GM12878 (cell line): Measurements from ENCODE around the gene PTH2R. TPM values are rescaled to one million over a fixed set of nuclear protein-coding genes. Genes with fewer than 3 reads are reported as not detected.

Experiments used
- ATAC-seq: fragments of 200-7000 bp; cut with Tn5 transposase; 3 replicates; pipeline ENCODE4 v1.9.1; 2020; ENCODE audit warnings: mild to moderate bottlenecking, moderate library complexity
- BruUV-seq: library from RNA; stranded (reverse); fragments of 400-500 nt; replicated peaks from 2 replicates; lab custom pipeline; 2021; lab: Mats Ljungman, UMichigan
- CTCF ChIA-PET: fragments of 300-600 bp; sonication (Branson Sonifier 250); formaldehyde crosslinking; extraction: SDS; loops from one replicate; lab custom pipeline; 2021; ENCODE audit warnings: inconsistent platforms; lab: Yijun Ruan, JAX
- POLR2A ChIA-PET: fragments of 350-600 bp; formaldehyde crosslinking; extraction: SDS; loops from one replicate; lab custom pipeline; 2021; ENCODE audit warnings: inconsistent platforms; lab: Charles Lee
- RAD21 ChIA-PET: fragments of 300-600 bp; sonication (Branson Sonifier 250); formaldehyde crosslinking; loops from one replicate; lab custom pipeline; 2023; ENCODE audit warnings: antibody characterized with exemption; ENCODE audit not compliant: unreplicated experiment; lab: Charles Lee
- SMC1A ChIA-PET: fragments of 300-600 bp; sonication (Branson Sonifier 250); formaldehyde crosslinking; loops from one replicate; lab custom pipeline; 2023; ENCODE audit not compliant: unreplicated experiment, uncharacterized antibody; lab: Charles Lee
- DNase-seq: peaks from one replicate; pipeline ENCODE4 v3.0.0-alpha.2; 2011; ENCODE audit warnings: low read depth, low spot score
- FAIRE-seq: peaks from 3 replicates; lab custom pipeline; 2011; peaks lifted over from hg19 to GRCh38; lab: Jason Lieb, UNC
- H2AFZ ChIP-seq: 2 replicates; pipeline ENCODE4 v1.6.0; 2011; ENCODE audit warnings: low read depth, low read length, control low read depth; ENCODE audit not compliant: control insufficient read depth
- H3K27ac ChIP-seq: 2 replicates; pipeline ENCODE4 v1.5.1; 2011; ENCODE audit warnings: control low read depth; ENCODE audit not compliant: control insufficient read depth, insufficient read depth
- H3K27me3 ChIP-seq, 2 experiments: replicated peaks in 1 of 2; 2 replicates each; pipeline versions ENCODE4 v1.6.0 to v1.6.1; 2011; ENCODE audit warnings: low read length in 1 of 2; ENCODE audit not compliant: control insufficient read depth in 2 of 2, insufficient read depth in 2 of 2
- H3K36me3 ChIP-seq, 2 experiments: 2 replicates each; pipeline ENCODE4 v1.5.1; 2011; ENCODE audit warnings: low read length in 1 of 2; ENCODE audit not compliant: control insufficient read depth in 2 of 2, insufficient read depth in 2 of 2
- H3K4me1 ChIP-seq: 2 replicates; pipeline ENCODE4 v1.6.1; 2011; ENCODE audit warnings: mild to moderate bottlenecking, low read length, moderate library complexity, mixed read lengths; ENCODE audit not compliant: control insufficient read depth, insufficient read depth
- H3K4me2 ChIP-seq: 2 replicates; pipeline ENCODE4 v1.6.0; 2011; ENCODE audit warnings: control low read depth; ENCODE audit not compliant: control insufficient read depth, insufficient read depth
- H3K4me3 ChIP-seq: fragments of 200-600 bp; sonication (generic); 2 replicates; pipeline ENCODE4 v1.5.1; 2016
- H3K79me2 ChIP-seq: 2 replicates; pipeline ENCODE4 v1.6.0; 2011; ENCODE audit warnings: low read length; ENCODE audit not compliant: control insufficient read depth, insufficient read depth
- H3K9ac ChIP-seq: 2 replicates; pipeline ENCODE4 v1.8.0; 2011; ENCODE audit warnings: low read length, control low read depth, mixed read lengths; ENCODE audit not compliant: control insufficient read depth, insufficient read depth
- H3K9me3 ChIP-seq: replicated peaks from 3 replicates; pipeline ENCODE4 v1.5.1; 2011; ENCODE audit warnings: mild to moderate bottlenecking, low read length; ENCODE audit not compliant: control insufficient read depth, insufficient read depth
- H4K20me1 ChIP-seq: 2 replicates; pipeline ENCODE4 v1.6.0; 2011; ENCODE audit not compliant: control insufficient read depth, insufficient read depth
- BCL11A ChIP-seq: IDR thresholded peaks from 2 replicates; pipeline ENCODE4 v1.6.1; 2011; ENCODE audit warnings: low read depth, low read length
- CBX3 ChIP-seq: fragments of 200-600 bp; sonication (generic); IDR thresholded peaks from 2 replicates; pipeline ENCODE4 v1.6.1; 2016; ENCODE audit warnings: low read depth, borderline replicate concordance
- ETV6 ChIP-seq, 2 experiments: fragments of 450-650 bp in 1 of 2; IDR thresholded peaks in 1 of 2; conservative IDR thresholded peaks in 1 of 2; 2 replicates each; pipeline ENCODE4 v1.6.1; 2014; ENCODE audit warnings: antibody characterized with exemption in 1 of 2, borderline replicate concordance in 1 of 2, low read depth in 1 of 2, mild to moderate bottlenecking in 1 of 2, moderate library complexity in 1 of 2
- IKZF1 ChIP-seq: fragments of 450-650 bp; conservative IDR thresholded peaks from 2 replicates; pipeline ENCODE4 v1.6.1; 2017; ENCODE audit warnings: antibody characterized with exemption, mild to moderate bottlenecking
- MTA2 ChIP-seq: fragments of 450-650 bp; IDR thresholded peaks from 2 replicates; pipeline ENCODE4 v1.6.1; 2016; ENCODE audit warnings: low read depth, mild to moderate bottlenecking, moderate library complexity
- NFXL1 ChIP-seq: fragments of 450-650 bp; IDR thresholded peaks from 2 replicates; pipeline ENCODE4 v1.6.1; 2017; ENCODE audit warnings: antibody characterized with exemption, mild to moderate bottlenecking, borderline replicate concordance
- NR2C1 ChIP-seq: fragments of 450-650 bp; IDR thresholded peaks from 2 replicates; pipeline ENCODE4 v1.6.1; 2017; ENCODE audit warnings: antibody characterized with exemption, mild to moderate bottlenecking, moderate library complexity
- POLR2AphosphoS2 ChIP-seq: IDR thresholded peaks from 2 replicates; pipeline ENCODE4 v1.6.1; 2011; ENCODE audit warnings: low read depth, mild to moderate bottlenecking, low read length, improper control_type of control experiment, moderate library complexity
- SMC3 ChIP-seq: IDR thresholded peaks from 2 replicates; pipeline ENCODE4 v1.6.1; 2011; ENCODE audit warnings: low read length, improper control_type of control experiment, borderline replicate concordance
- SPI1 ChIP-seq: IDR thresholded peaks from 2 replicates; pipeline ENCODE4 v1.6.1; 2011; ENCODE audit warnings: low read depth, mild to moderate bottlenecking, low read length, moderate library complexity, borderline replicate concordance; ENCODE audit not compliant: insufficient read depth
- SREBF2 ChIP-seq: IDR thresholded peaks from 2 replicates; pipeline ENCODE4 v1.6.1; 2012; ENCODE audit warnings: mild to moderate bottlenecking, low read length
- TBL1XR1 ChIP-seq: IDR thresholded peaks from 2 replicates; pipeline ENCODE4 v1.6.1; 2012; ENCODE audit warnings: low read depth, low read length, improper control_type of control experiment
- TCF3 ChIP-seq: IDR thresholded peaks from 2 replicates; pipeline ENCODE4 v1.6.1; 2012; ENCODE audit warnings: low read depth, mild to moderate bottlenecking, low read length, borderline replicate concordance; ENCODE audit not compliant: insufficient read depth
- WRNIP1 ChIP-seq: IDR thresholded peaks from 2 replicates; pipeline ENCODE4 v1.6.1; 2011; ENCODE audit warnings: low read depth, low read length, improper control_type of control experiment, borderline replicate concordance
- ZBED1 ChIP-seq: IDR thresholded peaks from 2 replicates; pipeline ENCODE4 v1.6.1; 2016; ENCODE audit warnings: borderline replicate concordance
- ZNF207 ChIP-seq: fragments of 450-650 bp; IDR thresholded peaks from 2 replicates; pipeline ENCODE4 v1.6.1; 2014; ENCODE audit warnings: antibody characterized with exemption, mild to moderate bottlenecking, borderline replicate concordance
- WGBS: methylation state at CpG from one replicate; pipeline ENCODE4 v1.1.6; 2016; ENCODE audit warnings: low lambda C conversion rate; ENCODE audit not compliant: insufficient replicate concordance, insufficient coverage; ENCODE audit errors: missing lambda C conversion rate; 5-methylcytosine and 5-hydroxymethylcytosine counted together
- in situ Hi-C: fragments of 300-500 bp; cut with MboI; formaldehyde crosslinking; loops from 9 replicates; pipeline ENCODE4 v1.14.3; 2018; ENCODE audit warnings: mixed read lengths
- intact Hi-C: fragments of 100-400 bp; cut with micrococcal nuclease; formaldehyde crosslinking; loops from one replicate; pipeline ENCODE4 v1.14.2; 2022; ENCODE audit not compliant: unreplicated experiment
- polyA plus RNA-seq, 11 experiments: library from polyadenylated mRNA; depleted of rRNA in 4 of 11; unstranded in 6 of 11; stranded (reverse) in 5 of 11; fragments of >200 nt; fragmentation: Nextera tagmentation in 4 of 11; fragmentation: Illumina TruSeq in 1 of 11; extraction: Ambion mirVana in 4 of 11; extraction: Trizol in 1 of 11; gene quantifications; 1 replicate in 1 of 11; 2 replicates in 10 of 11; pipeline versions ENCODE4 v1.2.1 to v1.2.3, GENCODE V29; 2011 to 2016; ENCODE audit warnings: inconsistent platforms in 2 of 11, missing spikeins in 2 of 11, low read depth in 1 of 11
- total RNA-seq, 4 experiments: library from RNA; depleted of rRNA in 3 of 4; stranded (reverse); fragments of >200 nt in 3 of 4; fragmentation: Illumina TruSeq in 1 of 4; extraction: Trizol in 1 of 4; gene quantifications; 2 replicates each; pipeline versions ENCODE4 v1.2.1 to v1.2.3, GENCODE V29; 2013 to 2021
- TF ChIP-seq, protein P1 (sequence below): IDR thresholded peaks from 2 replicates; pipeline ENCODE4 v1.6.1; 2012; ENCODE audit warnings: low read depth, low read length, improper control_type of control experiment
- TF ChIP-seq, protein P2 (sequence below): IDR thresholded peaks from 2 replicates; pipeline ENCODE4 v1.6.1; 2011; ENCODE audit warnings: borderline replicate concordance, low read depth, mild to moderate bottlenecking, moderate library complexity, mixed read lengths, low read length; ENCODE audit not compliant: insufficient read depth; ENCODE audit errors: extremely low read length

PTH2R gene
- total and polyA plus RNA-seq, 10 of the 15 experiments (the other 5 are each of a cell fraction or from before 2014, with no cell fraction given), result 0.01 to 0.06 (median 0.03) TPM; not detected in 7

DNA sequence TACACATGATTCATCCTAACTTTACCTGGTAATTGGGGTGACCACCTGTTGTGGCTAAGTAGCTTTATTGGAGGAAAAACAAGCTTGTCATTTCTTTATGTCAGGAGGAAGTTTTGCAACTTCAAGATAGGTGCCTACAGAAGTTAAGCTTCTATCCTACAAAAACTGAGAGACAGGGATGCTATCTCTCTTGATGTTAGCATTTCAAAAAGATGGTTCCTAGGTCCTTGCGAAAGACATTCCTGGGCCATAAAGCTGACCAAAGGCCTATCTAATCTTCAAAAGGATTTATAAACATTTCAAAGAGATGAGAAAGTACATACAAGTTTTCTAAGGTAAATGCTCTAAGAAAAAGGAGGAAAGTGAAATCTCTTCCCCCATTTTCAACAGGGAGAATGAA is 61.0 kb downstream of the PTH2R start:
- Histone ChIP-seq H3K27me3 (no peaks in the 10 kb centered on the region; a peak in 1 of 4 replicates), H3K79me2 (no peaks in the 10 kb centered on the region), H3K36me3 (no peaks in the 10 kb centered on the region), H3K9ac (no peak overlapping the region), H3K4me3 (no peak overlapping the region), H3K4me2 (no peak overlapping the region), H4K20me1 (no peaks in the 10 kb centered on the region), H3K9me3 (no peaks in the 10 kb centered on the region; the same call in 2 of the 3 replicates), H3K27ac (no peak overlapping the region), H3K4me1 (no peaks in the 10 kb centered on the region), H2AFZ (no peak overlapping the region)
- SMC1A ChIA-PET, result interaction anchor here (0.6 to 1.8 kb wide), 8 partner anchors 16 to 743 kb away, joined by 3 to 6 read pairs (median 4); no protein-coding TSS in a partner anchor
- CTCF ChIA-PET, result interaction anchor here (0.6 to 2.5 kb wide), 12 partner anchors 8 to 1494 kb away, joined by 3 to 14 read pairs (median 3); no protein-coding TSS in a partner anchor
- ATAC-seq (no peak), FAIRE-seq (no peak), DNase-seq (no peak)
- WGBS, result 0% methylated on average over 1 of the region's 1 CpG
- POLR2A ChIA-PET, result no interaction called here
- intact Hi-C loops, result loop anchor here (5.0 to 10.0 kb wide), 3 partner anchors 315 to 855 kb away; no protein-coding TSS in a partner anchor
- in situ Hi-C loops, result loop anchor here (10.0 kb wide), 1 partner anchor 747 kb away; no protein-coding TSS in a partner anchor
- RAD21 ChIA-PET, result interaction anchor here (1.0 kb wide), 1 partner anchor 168 kb away, joined by 3 read pairs; no protein-coding TSS in a partner anchor
- TF ChIP-seq WRNIP1, result no peak
- no peak for TF ChIP-seq TBL1XR1
- no peak for TF ChIP-seq ETV6 (conservative IDR thresholded peaks at IDR 0.05 in 1 of 2, IDR thresholded peaks at IDR 0.05 in 1 of 2; ENCODE audit: borderline replicate concordance in 1 of 2, low read depth in 1 of 2)
- TF ChIP-seq IKZF1, result no peak
- TF ChIP-seq ZBED1, result no peak
- TF ChIP-seq, protein P1, sequence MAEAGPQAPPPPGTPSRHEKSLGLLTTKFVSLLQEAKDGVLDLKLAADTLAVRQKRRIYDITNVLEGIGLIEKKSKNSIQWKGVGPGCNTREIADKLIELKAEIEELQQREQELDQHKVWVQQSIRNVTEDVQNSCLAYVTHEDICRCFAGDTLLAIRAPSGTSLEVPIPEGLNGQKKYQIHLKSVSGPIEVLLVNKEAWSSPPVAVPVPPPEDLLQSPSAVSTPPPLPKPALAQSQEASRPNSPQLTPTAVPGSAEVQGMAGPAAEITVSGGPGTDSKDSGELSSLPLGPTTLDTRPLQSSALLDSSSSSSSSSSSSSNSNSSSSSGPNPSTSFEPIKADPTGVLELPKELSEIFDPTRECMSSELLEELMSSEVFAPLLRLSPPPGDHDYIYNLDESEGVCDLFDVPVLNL, result no peak
- no peak for TF ChIP-seq NFXL1
- no peak for TF ChIP-seq CBX3
- no peak for TF ChIP-seq TCF3
- TF ChIP-seq SMC3, result no peak
- TF ChIP-seq SREBF2, result no peak
- TF ChIP-seq MTA2, result no peak
- TF ChIP-seq BCL11A, result no peak
- TF ChIP-seq NR2C1, result no peak
- TF ChIP-seq POLR2AphosphoS2, result no peak
- TF ChIP-seq SPI1, result no peak
- TF ChIP-seq, protein P2, sequence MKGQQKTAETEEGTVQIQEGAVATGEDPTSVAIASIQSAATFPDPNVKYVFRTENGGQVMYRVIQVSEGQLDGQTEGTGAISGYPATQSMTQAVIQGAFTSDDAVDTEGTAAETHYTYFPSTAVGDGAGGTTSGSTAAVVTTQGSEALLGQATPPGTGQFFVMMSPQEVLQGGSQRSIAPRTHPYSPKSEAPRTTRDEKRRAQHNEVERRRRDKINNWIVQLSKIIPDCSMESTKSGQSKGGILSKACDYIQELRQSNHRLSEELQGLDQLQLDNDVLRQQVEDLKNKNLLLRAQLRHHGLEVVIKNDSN, result no peak
- no peak for TF ChIP-seq ZNF207
- BruUV-seq, result no TSS peak
